Thyroid gland (tissue), 4 donors: Measurements from ENCODE around the gene PDE4B.

Experiments used
- POLR2A ChIP-seq, 2 donors: fragments of 450-650 bp; IDR thresholded peaks; one replicate each; pipeline ENCODE4 v1.6.1; 2017; ENCODE audit warnings: antibody characterized with exemption in 2 of 2, mild to moderate bottlenecking in 2 of 2, moderate library complexity in 1 of 2
- TF ChIP-seq, protein P1 (sequence below), 6 experiments: fragments of 200-600 bp in 3 of 6; fragments of 450-650 bp in 3 of 6; sonication (generic) in 3 of 6; IDR thresholded peaks; one replicate each; pipeline ENCODE4 v1.5.1; 2016 to 2019; ENCODE audit warnings: antibody characterized with exemption in 6 of 6, mild to moderate bottlenecking in 2 of 6, inconsistent platforms in 1 of 6, moderate library complexity in 1 of 6

DNA sequence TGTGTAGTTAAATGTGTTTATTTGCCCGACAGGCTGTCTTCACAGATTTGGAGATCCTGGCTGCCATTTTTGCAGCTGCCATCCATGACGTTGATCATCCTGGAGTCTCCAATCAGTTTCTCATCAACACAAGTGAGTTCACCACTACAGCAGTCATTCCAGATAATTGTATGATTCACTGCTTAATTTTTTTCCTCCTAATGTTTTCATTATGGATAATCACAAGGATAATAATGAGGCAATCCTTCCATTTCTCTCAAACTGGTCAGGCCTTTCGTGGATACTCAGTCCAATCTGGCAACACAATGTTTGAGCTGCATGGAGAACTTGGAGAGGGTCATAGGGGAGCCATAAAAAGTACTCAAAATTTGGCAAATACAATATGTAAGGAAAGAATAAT lies 572.9 kb downstream of the PDE4B start:
- TF ChIP-seq, protein P1, sequence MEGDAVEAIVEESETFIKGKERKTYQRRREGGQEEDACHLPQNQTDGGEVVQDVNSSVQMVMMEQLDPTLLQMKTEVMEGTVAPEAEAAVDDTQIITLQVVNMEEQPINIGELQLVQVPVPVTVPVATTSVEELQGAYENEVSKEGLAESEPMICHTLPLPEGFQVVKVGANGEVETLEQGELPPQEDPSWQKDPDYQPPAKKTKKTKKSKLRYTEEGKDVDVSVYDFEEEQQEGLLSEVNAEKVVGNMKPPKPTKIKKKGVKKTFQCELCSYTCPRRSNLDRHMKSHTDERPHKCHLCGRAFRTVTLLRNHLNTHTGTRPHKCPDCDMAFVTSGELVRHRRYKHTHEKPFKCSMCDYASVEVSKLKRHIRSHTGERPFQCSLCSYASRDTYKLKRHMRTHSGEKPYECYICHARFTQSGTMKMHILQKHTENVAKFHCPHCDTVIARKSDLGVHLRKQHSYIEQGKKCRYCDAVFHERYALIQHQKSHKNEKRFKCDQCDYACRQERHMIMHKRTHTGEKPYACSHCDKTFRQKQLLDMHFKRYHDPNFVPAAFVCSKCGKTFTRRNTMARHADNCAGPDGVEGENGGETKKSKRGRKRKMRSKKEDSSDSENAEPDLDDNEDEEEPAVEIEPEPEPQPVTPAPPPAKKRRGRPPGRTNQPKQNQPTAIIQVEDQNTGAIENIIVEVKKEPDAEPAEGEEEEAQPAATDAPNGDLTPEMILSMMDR (IDR thresholded peaks at IDR 0.05) = no peak
- no peak for TF ChIP-seq POLR2A (IDR thresholded peaks at IDR 0.05)
